ENCODE data around the gene RYR3.

The RYR3 gene

DNA sequence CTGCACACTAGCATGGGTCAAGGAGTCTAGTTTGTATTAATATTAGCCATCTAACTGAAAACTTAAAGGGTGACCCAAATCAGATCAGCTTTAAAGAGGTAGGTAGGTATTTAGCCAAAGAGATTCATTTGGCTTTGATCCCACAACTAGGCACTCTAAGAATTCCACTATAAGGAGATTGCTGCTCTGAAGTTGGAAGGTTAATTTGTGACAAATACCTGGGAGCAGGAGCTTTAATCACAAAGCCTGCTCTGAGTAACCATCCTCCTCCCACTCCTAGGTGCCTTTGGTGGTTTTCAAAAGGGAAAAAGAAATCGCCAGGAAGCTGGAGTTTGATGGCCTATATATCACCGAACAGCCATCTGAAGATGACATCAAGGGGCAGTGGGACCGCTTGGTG is 537.2 kb downstream of the RYR3 start:
- DNase-seq: no peak

DNA sequence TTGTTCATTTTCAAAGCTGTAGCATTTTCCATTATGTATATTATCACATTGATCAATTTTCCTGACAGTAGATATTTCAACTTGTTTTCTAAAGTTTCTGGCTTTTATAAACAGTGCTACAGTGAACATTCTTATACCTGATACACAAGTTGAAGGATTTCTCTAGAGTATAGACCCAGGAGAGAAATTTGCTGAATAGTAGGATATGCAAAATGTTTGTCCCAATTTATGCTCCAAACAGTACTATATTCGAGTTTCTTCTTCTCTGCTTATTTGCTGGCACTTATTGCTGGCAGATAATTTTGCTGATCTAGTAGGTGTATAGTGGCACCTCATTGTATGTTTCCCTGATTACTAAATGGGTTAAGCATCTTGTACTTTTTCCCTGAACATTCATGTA is 540.3 kb downstream of the RYR3 start:
- no peak for DNase-seq

- no peak for DNase-seq
Observed at GRCh38 chr15:33852094-33852493, 541.3 kb downstream of the RYR3 start.

DNA sequence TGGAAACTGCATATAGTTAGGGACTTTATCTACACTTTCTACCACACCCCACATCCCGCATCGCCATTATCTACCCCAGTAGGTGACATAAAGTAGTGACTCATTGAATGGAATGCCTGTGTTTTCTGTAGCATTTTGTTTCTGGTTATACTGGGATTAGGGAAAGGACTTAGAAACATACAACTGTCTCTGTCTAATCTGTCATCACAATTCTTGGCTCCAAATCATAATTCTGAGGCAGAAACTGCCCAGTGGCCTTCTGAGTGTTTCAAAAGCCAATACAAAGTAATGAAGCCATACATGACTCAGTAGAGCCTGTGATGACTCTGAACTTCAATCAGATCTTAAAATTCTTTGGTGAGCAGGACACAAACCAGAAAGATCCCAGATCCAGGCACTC is 541.8 kb downstream of the RYR3 start:
- no peak for DNase-seq

GRCh38 chr15:33857726-33858125 is 547.0 kb downstream of the RYR3 start:
- no peak for DNase-seq

DNA sequence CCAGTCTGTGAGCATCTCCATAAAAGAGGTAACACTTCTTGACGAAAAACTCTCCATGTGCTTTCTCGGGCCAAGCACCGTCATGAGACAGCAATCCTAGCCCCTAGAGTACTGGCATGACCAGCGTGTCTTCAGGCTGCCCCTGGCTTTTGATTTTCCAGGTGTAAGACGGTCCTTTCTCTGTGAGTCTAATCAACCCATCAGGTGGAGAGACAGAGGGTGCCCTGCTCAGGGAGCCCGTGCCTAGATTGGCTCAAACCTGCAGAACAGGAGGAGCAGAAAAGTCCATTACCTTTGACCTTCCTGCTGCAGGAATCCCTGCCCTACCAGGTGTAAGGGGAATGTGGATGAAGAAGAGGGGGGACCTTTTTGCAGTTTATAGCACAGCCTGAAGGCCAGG is 548.1 kb downstream of the RYR3 start:
- no peak for DNase-seq

GRCh38 chr15:33859992-33860545 is 549.3 kb downstream of the RYR3 start:
- no peak for DNase-seq

GRCh38 chr15:33860754-33861153 is 550.0 kb downstream of the RYR3 start:
- DNase-seq: no peak

DNA sequence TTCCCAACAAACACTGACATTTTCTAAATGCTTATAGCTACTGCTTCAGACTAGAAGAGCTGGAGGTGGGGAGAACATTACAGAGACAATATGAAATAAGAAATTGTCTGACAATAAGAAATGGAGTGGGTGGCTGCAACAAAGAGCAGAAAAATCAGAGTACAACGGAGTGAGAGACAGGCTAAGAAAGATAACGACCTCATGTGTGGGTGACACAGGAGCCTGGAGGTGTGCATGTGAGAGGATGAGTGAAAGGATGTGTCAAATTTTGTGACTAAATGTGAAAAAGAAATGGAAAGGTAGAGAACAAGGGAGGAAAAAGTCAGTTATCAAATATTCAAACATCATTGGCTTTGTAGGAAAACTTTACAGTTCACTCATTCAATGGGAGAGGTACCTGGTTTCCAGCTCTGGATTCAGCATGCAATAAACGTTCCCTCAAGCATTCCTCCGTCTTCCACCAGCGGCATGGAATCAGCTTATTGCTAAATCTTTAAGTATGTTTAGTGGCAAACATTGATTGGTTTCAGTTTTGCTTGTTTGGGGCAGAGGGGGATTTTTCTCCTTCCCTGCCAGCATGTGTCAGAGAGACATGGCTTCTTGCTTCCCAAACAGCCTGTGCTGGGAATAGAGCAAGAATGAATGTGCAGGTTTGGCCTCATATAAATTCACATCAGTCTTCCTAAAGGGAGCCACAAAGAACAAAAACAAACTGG is 553.8 kb downstream of the RYR3 start:
- no peak for DNase-seq

- no peak for DNase-seq
Observed at GRCh38 chr15:33865416-33865815, 554.6 kb downstream of the RYR3 start.

- DNase-seq: no peak
Observed at GRCh38 chr15:33866101-33866737, 555.5 kb downstream of the RYR3 start.

DNA sequence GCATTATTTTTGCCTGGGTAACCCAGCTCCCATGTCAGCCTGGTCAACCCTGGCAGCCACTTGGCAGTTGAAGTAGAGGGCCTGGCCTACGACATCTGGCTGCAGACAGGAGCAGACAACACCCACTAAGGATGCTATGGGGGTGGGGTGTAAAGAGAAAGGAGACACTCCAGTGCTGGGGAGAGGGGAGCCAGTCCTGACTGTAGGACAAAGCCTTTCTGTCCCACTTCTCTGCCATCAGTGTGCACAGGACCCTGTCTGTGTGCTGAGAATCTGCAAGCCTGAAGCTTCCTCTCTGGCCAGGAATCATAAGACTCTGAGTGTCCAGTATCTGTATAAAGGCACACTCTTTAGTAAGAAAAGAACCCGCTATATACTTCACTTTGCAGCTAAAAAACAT is 561.2 kb downstream of the RYR3 start:
- no peak for DNase-seq

DNA sequence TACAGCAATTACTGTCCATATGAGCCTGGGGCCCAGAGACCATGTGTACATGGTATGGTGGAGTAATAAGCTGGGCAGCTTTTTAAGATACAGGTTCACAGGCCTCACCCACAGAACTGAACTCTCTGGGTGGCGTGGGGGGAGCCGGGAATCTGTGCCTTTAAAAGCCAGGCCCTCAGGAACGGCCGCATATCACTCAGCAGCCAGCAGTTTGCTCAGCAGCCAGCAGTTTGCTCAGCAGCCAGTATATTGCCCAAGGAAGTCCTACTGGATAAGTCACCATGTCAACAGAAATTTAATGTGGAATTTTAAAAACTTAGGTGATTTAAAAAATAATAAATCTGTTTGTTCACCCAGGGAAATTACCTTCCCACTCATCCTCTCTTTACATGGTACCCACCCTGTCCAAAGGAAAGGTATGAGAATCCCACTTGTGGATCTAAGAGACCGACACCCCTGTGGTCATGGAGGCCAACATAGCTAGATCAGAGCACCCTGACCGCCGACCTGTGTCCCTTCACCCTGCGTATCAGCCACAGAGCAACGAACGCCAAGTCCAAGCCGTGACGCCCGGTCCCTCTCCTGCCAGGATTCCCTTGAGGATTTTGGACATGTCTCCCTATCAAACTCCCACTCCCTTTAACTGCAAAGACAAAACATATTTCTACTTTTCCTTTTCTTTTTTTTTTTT is 561.8 kb downstream of the RYR3 start:
- no peak for DNase-seq

- no peak for DNase-seq
Observed at GRCh38 chr15:33874156-33874555, 563.4 kb downstream of the RYR3 start.

- DNase-seq: no peak
Observed at GRCh38 chr15:33882921-33883320, 572.2 kb downstream of the RYR3 start.

DNA sequence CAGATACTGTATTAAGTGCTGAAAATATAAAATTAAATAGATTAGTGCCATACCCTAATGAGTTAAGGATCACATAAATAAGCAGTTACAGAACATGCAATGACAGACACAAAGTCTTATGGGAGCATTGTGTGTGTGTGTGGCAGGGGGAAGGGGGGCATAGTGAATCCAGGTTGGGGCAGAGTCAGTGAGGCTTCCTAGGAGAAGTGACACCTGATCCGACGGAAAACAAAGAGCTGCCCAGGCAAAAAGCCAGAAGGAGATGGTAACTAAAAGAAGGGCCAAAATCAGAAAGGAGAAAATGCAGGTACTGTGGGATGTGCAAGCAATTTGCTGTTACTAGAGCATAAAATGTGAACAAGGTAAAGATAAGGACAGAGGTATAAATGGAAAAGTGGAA is 577.4 kb downstream of the RYR3 start:
- no peak for DNase-seq

GRCh38 chr15:33894193-33894592 is 583.4 kb downstream of the RYR3 start:
- no peak for DNase-seq

DNA sequence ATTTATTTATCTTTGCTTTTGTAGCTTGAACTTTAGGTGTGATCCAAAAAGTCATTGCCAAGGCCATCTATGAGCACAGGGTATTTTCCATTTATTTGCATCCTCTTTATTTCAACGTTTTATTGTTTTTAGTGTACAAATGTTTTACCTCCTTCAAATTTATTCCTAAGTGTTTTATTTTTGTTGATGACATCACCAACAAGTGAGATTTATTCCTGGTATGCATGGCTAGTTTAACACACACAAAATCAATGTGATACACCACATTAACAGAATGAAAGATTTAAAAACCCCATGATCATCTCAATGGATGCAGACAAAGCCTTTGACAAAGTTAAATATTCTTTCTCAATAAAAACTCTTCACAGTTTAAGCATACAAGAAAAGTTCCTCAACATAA is 591.3 kb downstream of the RYR3 start:
- no peak for DNase-seq

DNA sequence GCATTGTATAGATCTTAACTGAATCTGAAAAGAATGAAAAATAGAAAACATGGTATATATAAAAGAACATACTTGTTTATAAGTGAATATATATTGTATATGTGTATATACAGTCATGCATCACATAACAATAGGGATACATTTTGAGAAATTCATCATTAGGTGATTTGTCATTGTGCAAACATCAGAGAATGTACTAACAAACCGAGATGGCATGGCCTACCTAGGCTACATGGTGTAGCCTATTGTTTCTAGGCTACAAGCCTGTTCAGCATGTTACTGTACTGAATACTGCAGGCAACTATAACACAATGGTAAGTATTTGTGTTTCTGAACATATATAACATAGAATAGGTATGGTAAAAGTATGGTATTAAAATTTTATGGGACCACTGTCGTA is 592.9 kb downstream of the RYR3 start:
- no peak for DNase-seq

DNA sequence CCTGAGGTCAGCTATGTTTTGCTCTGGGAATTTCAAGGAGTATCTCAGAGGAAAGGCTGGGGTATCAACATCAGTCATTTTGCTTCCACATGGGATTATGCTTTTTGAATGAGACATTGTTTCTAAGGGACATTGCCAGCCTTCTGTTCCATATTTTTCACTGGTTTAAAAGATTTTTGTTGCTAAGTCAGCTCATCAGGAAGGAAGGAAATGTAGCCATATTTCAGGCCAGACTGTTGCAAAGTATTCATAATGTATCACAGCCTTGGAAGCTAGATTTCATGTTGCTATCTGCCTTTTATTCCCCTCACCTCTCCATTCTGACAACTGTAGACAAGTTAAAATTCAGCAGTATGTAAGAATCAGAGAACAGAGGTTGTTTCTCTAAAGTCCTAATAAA is 596.6 kb downstream of the RYR3 start:
- DNase-seq: no peak

GRCh38 chr15:33908406-33908805 is 597.6 kb downstream of the RYR3 start:
- no peak for DNase-seq

- DNase-seq: no peak
Observed at GRCh38 chr15:33910741-33911140, 600.0 kb downstream of the RYR3 start.

GRCh38 chr15:33912326-33912725 is 601.6 kb downstream of the RYR3 start:
- DNase-seq: no peak

DNA sequence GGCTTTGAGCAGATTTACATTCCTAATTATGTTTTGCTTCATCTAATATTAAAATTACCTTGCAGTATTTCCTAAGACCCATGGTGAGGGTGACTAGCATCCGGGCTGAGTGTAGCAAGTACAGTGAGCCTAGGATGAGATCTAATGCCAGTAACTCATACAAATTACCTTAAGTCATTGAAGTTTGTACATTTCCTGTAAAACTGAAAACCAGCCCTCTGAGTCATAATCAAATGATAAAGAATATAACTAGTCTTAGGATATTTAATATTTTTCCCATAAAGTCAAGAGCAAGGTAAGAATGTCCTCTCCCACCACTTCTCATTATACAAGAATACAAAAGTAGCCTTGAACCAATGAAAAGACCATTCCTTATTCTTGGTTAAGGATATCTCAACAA is 602.7 kb downstream of the RYR3 start:
- DNase-seq: no peak
